GM19238 (cell line): Measurements from ENCODE around the gene HOXA11.

Source experiments
- DNase-seq: peaks from one replicate; pipeline ENCODE4 v3.0.0; 2011; ENCODE audit warnings: low spot score; ENCODE audit not compliant: insufficient read length

HOXA11 gene

GRCh38 chr7:27133409-27134231, 51.4 kb downstream of the HOXA11 start:
- no peak for DNase-seq

- no peak for DNase-seq
These were observed 52.1 kb downstream of the HOXA11 start for GRCh38 chr7:27132978-27133377.

GRCh38 chr7:27132214-27132613, 52.8 kb downstream of the HOXA11 start:
- DNase-seq: no peak

- DNase-seq: no peak
These were observed 53.6 kb downstream of the HOXA11 start for GRCh38 chr7:27131390-27131819.
